Muscle layer of colon (tissue), 2 donors: Measurements from ENCODE around the gene SLC22A12.

Experiments
- H3K27ac ChIP-seq: one replicate; pipeline ENCODE4 v1.7.0; 2013; ENCODE audit warnings: low read depth, mild to moderate bottlenecking, low read length, moderate library complexity
- H3K27me3 ChIP-seq, 2 donors: one replicate each; pipeline ENCODE4 v1.7.0; 2013; ENCODE audit warnings: low read length in 2 of 2, mild to moderate bottlenecking in 2 of 2; ENCODE audit not compliant: insufficient read depth in 2 of 2, control insufficient read depth in 1 of 2
- H3K36me3 ChIP-seq: one replicate; pipeline ENCODE4 v1.7.0; 2013; ENCODE audit warnings: mild to moderate bottlenecking, low read length; ENCODE audit not compliant: insufficient read depth
- H3K4me1 ChIP-seq: one replicate; pipeline ENCODE4 v1.7.0; 2013; ENCODE audit warnings: mild to moderate bottlenecking, low read length; ENCODE audit not compliant: insufficient read depth
- H3K4me3 ChIP-seq, 2 donors: one replicate each; pipeline ENCODE4 v1.7.0; 2013; ENCODE audit warnings: low read length in 2 of 2, low read depth in 1 of 2, mild to moderate bottlenecking in 1 of 2, moderate library complexity in 1 of 2
- H3K9ac ChIP-seq: one replicate; pipeline ENCODE4 v1.7.0; 2013; ENCODE audit warnings: low read length
- H3K9me3 ChIP-seq: one replicate; pipeline ENCODE4 v1.7.0; 2013; ENCODE audit warnings: mild to moderate bottlenecking, low read length
- donor health status: abdominal sarcoma.
- donor health status: Adenocarcinoma of cecum.

SLC22A12 gene

DNA sequence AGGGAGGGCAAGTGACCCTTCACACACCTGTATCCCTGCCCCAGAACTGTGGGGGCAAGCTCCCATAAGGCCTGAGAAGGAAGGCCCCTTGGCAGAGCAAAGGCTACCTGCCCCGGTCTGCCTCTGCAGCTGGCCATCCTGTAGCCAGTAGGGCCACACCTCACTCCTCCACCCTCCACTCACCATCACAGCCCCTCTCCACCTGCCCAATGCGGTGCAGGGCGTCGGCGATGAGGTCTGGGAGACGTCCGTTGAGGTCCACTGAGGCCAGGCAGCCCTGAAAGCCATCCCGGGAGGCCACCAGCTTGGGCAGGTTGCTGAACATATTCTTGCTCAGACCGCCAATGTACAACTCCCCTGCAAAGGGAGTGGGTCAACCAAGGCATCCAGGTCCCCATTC, 57.5 kb downstream of the SLC22A12 start:
- peaks cover 0 to 6% of the 10 kb centered on the region in 2 donors for H3K27me3 ChIP-seq
- no peak overlapping the region for H3K9ac ChIP-seq
- no peak overlapping the region for H3K27ac ChIP-seq
- H3K36me3 ChIP-seq = no peaks in the 10 kb centered on the region
- no peak overlapping the region for H3K4me3 ChIP-seq
- H3K4me1 ChIP-seq = peaks cover 20% of the 10 kb centered on the region
- no peaks in the 10 kb centered on the region for H3K9me3 ChIP-seq

DNA sequence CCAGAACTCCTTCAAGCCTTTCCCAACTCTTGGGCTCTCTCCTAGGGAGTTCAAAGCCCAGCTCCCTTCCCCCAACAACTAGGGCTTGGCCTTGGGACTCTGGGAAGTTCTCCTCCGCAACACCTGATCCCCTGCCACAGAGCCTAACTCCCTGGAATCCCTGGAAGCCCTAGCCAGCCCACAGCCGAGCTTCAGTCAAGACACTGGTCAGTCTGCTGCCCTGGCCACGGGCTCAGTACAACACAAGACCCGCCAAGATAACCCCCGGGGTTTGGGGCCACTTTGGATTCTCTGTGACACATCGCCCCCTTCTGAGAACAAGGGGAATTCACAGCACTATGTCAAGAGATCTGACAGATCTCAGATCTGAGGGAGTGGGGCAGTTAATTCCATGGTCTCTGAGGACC, 58.3 kb downstream of the SLC22A12 start:
- Histone ChIP-seq H3K27ac (no peak overlapping the region), H3K9ac (no peak overlapping the region), H3K4me1 (peaks cover 15% of the 10 kb centered on the region), H3K27me3 (peaks cover 0 to 4% of the 10 kb centered on the region in 2 donors), H3K36me3 (no peaks in the 10 kb centered on the region), H3K9me3 (no peaks in the 10 kb centered on the region), H3K4me3 (no peak overlapping the region)

GRCh38 chr11:64650923-64651523, 60.0 kb downstream of the SLC22A12 start:
- Histone ChIP-seq H3K36me3 (no peaks in the 10 kb centered on the region), H3K4me3 (no peak overlapping the region), H3K4me1 (peaks cover 13% of the 10 kb centered on the region), H3K27me3 (no peaks in the 10 kb centered on the region), H3K9ac (no peak overlapping the region), H3K27ac (no peak overlapping the region), H3K9me3 (no peaks in the 10 kb centered on the region)
